Left renal pelvis (tissue), 4 donors: ENCODE data around the gene EN1. TPM values are rescaled to one million over a fixed set of nuclear protein-coding genes. Genes with fewer than 3 reads are reported as not detected.

Experiments used
- DNase-seq, 4 donors: peaks; one replicate each; pipeline ENCODE4 v3.0.0-alpha.2; 2013; ENCODE audit warnings: low read depth in 4 of 4, low spot score in 3 of 4
- polyA plus RNA-seq, 4 donors: library from polyadenylated mRNA; unstranded; fragments of 120-200 nt; gene quantifications; one replicate each; pipeline ENCODE4 v1.2.1, GENCODE V29; 2013; ENCODE audit not compliant: insufficient read length in 4 of 4

The EN1 gene
- polyA plus RNA-seq, 4 donors: 0.37 TPM; not detected in 3

DNA sequence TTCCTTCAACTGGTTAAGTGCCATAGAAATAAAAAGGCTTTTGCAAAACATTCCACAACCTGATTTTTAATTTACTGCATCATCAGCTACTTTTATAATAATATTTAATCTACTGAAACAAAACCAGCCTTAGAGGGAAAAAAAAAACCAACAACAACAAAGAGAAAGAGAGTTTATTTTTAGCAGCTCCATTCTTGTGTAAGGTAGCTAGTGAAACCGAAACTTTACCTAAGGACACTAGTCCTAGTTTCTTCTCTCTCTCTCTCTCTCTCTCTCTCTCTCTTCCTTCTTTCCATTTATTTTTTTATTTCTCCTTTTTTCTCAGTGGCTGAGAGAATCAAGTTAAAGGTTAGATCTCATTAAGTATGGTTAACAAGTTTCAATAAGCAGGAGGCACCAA is 21.4 kb downstream of the EN1 start:
- no peak for DNase-seq

DNA sequence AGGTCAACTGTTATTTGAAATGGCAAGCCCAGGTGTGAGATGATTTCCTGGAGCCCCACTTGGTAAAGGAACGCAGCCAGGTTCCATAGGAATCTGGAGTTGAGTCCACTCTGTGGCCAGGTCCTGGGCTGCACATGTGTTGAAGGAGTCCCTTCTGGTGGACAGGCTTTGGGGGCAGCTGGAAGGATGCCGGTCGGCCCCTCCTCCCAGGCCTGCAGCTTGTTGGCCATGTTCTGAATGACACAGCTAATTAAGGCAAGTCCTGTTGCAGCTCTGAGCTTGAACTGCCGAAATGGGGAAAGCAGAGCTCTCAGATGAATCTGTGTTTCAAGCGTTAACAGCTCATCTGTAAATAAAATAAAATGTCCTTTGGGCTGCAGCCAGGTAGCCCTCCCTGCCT is 23.8 kb downstream of the EN1 start:
- DNase-seq: no peak

DNA sequence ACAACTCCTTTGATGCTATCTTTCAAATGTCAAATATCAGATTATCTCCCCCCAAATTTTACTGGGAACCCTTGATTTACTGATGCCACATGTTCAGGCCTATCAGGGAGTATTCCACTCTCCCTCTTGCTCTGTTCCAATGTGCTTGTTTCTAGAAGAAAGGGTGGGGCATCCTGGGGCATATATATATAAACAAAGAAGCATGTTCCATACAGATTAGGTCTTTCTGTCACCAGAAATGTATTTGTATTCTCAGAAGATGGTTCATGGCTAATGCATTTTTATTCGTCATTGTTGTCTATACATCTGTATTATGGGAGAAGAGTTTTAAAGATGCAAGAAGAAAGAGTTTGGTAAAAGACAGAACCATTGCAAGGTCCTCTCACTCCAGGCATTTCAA is 24.9 kb downstream of the EN1 start:
- no peak for DNase-seq

DNA sequence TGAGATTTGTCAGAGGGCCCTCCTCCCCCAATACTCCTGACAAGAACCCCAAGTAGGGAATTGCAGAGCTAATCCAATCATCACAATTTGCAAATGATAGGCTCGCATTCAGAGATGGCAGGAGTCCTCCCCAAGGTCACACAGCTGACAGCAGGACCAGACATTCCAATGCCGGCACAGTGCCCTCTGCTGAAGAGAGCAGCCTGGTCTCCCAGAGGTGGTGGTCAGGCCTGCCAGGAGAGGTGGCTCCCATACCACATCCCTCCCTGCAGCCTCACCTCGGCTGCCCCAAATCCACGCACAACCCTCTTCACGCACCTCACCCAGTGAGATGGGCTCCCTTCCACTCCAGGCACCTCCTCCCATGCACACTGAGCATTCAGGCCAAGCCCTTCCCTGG is 25.4 kb downstream of the EN1 start:
- no peak for DNase-seq

- DNase-seq: no peak
Measured at GRCh38 chr2:118817469-118817868, 30.0 kb downstream of the EN1 start.

DNA sequence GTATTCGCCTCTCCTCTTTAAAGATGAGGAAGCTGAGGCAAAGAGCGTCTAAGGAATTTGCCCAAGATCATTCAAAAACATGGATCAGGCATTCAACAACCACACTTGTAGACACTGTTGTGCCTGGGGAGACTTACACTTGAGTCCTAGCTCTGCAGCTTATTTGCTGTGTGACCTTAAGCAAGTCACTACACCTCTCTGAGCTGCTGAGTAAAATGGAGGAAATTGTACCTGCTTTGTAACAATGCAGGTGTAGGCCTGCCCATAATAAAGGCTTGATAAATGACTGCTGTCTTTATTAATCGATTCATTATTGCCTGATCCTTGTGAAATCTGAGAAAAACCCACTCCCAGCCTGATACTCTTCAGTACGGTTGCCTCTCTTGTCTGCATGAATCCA is 30.8 kb downstream of the EN1 start:
- no peak for DNase-seq

DNA sequence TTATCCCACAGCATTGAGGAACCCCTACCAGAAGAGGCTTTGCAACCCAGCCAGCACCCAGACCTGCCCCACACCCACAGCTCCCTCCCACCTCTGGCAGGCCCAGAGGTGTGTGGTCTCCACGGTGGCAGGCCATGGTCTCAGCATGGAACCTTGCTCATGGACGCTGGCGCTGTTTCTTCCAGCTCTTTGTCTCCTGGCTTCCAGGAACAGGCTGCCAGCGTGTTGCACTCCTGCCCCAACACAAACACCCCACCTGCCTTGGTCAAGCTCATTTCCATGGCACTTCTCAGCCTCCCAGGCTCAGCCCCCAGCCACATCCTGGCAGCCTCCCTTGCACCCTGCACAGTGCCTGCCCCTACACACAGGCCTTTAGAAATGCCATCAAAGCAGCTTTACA is 31.7 kb downstream of the EN1 start:
- DNase-seq: no peak

DNA sequence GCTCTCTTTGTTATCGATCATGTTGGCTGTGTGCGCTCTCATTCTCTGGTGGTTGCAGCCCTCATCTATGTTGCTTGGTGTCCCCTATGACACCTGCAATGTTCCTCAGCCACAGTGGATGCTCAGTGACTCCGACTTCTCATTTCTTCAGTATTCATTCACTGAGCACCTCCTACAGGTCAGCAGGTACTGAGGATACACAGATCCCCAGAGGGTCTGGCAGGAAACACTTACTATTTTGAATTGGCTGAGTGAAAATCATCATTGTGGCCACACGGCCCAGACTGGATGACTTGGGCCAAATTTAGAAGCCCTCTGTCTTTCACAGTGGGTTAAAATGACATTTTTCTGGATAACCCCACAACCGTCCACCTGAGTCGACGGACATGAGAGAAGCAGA is 32.1 kb downstream of the EN1 start:
- DNase-seq: no peak

GRCh38 chr2:118814368-118814767 is 33.1 kb downstream of the EN1 start:
- no peak for DNase-seq

GRCh38 chr2:118813601-118814339 is 33.7 kb downstream of the EN1 start:
- no peak for DNase-seq

DNA sequence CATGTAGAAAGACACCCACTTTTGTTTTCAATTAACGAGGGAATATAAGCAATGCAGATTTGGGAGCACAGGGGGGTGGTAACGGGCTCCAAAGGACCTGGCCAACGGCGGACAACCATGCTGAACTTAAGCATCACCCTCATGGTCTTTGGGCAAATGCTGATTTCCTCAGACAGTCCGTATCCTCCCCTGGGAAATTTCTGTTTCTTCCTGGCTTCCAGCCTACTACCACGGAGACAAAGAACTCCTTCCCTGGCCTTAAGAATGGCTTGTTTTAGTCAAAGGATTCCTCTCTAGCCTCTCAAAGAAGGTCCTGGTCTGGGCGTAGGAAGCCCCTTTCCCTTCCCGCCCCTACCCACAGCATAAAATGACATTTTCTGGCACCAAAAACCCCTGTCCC is 34.3 kb downstream of the EN1 start:
- DNase-seq: no peak

- DNase-seq: no peak
Measured at GRCh38 chr2:118812552-118812951, 34.9 kb downstream of the EN1 start.

GRCh38 chr2:118811514-118812115 is 35.8 kb downstream of the EN1 start:
- DNase-seq: no peak

DNA sequence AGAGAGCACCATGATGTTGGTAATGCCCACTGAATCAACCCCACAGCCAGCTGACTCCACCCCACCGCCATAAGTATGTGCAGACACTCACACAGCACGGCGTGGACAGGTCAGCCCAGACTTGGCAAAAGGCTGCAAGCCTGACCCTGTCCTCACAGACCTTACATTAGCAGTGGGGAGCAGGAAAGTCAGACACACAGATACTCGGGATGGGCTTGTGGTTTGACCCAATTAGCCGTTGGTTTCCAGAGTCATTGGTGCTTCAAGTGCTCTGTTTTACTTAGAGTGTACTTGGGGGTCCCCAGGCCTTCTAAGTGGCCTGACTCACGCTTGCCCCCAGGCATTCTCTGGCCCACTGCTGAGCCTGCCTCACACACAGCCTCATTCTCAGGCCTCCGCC is 36.7 kb downstream of the EN1 start:
- no peak for DNase-seq

- DNase-seq: no peak
Measured at GRCh38 chr2:118808429-118808809, 39.0 kb downstream of the EN1 start.

DNA sequence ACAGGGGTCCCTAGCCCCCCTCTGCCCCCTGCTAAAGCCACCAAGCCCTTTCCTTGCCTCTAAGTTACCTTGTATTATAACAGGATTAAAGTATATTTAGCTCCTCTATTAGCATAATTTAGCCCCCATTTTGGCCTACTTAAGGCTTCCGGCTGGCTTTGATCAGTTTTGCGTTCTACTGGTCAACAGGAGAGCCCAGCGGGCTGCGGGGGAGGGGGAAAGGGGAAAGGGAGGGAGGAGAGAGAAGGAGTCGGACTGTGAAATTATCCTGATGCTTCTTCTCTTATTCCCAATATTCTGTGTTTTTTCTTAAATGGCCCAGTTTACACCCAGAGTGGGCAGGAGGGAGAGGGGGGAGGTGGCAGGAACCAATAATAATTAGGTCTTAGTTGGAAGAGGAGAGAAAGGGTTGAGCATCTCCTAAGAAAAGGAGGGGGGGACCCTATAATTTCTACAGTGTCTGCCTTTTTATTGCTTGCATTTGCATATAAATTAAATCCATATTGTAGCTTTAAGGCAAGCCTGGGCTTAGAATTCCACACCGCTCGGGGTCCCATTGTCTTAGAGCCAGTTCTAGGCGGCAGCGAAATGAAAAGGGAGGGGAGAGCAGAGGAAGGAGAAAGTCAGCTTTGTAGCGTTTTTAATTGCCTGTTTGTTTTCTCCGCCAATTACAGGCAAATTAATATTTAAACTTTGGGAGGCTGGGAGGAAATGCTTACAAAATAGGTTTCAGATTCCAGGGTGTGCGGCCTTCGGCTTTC is 39.6 kb downstream of the EN1 start:
- no peak for DNase-seq

DNA sequence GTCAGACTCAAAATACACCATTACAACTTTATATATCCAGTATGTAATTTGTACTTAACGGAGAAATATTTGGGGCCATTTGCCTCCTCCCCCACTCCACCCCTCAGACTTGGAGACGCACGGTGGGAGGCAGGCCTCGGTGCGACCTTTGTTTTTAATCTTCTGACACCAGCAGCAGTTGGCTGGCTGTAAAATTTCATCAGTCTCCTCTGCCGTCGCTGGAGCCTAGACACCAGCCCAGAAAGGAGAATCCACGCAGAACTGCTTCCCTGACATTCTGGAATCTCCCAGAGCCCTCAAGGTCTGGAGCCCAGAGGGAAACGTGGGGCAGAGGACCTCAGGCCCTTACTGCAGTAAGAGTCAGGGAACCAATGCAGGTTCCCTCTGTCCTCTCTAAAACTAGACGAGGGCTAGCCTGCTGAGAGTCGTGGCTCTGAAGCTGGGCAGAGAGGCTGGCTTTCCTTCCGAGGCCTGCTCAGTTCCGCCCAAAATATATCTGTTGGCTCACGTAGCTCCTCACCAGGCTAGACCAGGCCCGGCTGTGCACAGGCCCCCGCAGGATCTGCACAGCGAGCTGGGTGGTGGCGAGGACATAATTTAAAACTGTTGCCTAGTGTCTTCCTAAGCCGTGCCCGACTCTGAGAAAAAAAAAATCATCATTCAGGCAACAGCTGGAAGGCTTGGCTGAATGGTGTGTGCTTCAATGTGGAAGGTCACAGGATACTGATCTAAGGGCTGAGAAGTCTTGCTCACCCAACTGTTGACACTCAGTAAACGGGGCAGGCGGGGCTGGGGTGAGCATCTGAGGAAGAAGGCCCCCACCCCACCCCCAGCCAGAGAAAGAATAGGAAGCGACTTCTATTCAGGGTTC is 40.4 kb downstream of the EN1 start:
- DNase-seq: no peak

GRCh38 chr2:118805064-118805690 is 42.3 kb downstream of the EN1 start:
- no peak for DNase-seq

- DNase-seq: no peak
Measured at GRCh38 chr2:118803012-118803411, 44.4 kb downstream of the EN1 start.

DNA sequence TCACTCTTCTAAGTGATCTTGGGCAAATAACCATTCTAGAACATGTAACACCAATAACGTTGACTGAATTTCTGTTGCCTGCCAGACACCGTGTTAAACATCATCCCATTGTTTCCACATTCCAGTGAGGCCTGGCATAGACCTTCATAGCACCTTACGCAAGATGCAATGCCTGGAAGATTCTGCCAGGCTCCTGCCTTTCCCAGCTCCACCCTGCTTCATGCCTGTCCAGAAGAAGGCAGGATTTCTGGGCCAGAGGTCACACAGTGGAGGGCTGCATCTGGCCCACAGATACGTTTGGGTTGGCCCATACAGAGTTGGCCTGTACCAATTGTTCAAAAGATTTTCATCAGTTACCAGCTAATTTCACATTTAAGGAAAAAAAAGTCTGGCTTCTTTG is 46.3 kb downstream of the EN1 start:
- no peak for DNase-seq

GRCh38 chr2:118800736-118801135 is 46.7 kb downstream of the EN1 start:
- DNase-seq: no peak
